Measurements from ENCODE around the gene SLCO1A2.
"Not testable (repeated sequence)": the region's sequence is repeated elsewhere in the genome, so short reads cannot be mapped to it uniquely, and the experiment has no call there.

Gene SLCO1A2

DNA sequence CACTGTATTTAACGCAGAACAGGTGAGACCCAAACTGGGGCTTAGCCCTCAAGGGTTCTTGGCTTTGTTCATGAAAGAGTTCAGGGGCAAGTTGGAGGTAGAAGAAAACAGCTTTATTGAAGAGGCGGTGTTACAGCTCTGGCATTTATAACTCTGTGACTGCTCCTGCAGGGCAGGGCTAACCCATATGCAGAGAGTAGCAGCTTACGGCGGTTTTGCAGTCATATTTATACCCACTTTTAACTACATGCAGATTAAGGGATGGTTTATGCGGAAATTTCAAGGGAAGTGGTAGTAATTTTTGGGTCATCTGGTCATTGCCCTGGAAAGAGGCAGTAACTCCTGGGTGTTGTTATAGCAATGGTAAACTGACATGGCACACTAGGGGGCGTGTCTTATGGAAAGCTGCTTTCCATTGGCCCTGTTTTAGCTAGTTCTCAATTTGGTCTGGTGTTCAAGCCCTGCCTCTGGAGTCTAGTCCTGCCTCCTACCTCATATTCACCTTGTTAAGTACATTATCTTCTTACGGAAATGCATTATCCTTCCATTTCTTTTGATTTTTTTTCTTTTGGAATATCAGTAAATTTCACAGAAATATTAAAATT lies 36.2 kb upstream of the SLCO1A2 start:
- TF ChIP-seq, protein P1, sequence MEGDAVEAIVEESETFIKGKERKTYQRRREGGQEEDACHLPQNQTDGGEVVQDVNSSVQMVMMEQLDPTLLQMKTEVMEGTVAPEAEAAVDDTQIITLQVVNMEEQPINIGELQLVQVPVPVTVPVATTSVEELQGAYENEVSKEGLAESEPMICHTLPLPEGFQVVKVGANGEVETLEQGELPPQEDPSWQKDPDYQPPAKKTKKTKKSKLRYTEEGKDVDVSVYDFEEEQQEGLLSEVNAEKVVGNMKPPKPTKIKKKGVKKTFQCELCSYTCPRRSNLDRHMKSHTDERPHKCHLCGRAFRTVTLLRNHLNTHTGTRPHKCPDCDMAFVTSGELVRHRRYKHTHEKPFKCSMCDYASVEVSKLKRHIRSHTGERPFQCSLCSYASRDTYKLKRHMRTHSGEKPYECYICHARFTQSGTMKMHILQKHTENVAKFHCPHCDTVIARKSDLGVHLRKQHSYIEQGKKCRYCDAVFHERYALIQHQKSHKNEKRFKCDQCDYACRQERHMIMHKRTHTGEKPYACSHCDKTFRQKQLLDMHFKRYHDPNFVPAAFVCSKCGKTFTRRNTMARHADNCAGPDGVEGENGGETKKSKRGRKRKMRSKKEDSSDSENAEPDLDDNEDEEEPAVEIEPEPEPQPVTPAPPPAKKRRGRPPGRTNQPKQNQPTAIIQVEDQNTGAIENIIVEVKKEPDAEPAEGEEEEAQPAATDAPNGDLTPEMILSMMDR (IDR thresholded peaks at IDR 0.05; ENCODE audit: low read depth, low read length): peak; percentile 18
- TF ChIP-seq POLR2A (IDR thresholded peaks at IDR 0.05; ENCODE audit: extremely low read depth, insufficient read length) (no peak), MAX (IDR thresholded peaks at IDR 0.05; ENCODE audit: low read depth, low read length) (no peak), MYC (IDR thresholded peaks at IDR 0.05; ENCODE audit: low read depth, low read length) (no peak)
- H3K4me3 ChIP-seq (ENCODE audit: low read depth, low read length): no peak overlapping the region
- DNase-seq (ENCODE audit: low read depth): peak; percentile 31

DNA sequence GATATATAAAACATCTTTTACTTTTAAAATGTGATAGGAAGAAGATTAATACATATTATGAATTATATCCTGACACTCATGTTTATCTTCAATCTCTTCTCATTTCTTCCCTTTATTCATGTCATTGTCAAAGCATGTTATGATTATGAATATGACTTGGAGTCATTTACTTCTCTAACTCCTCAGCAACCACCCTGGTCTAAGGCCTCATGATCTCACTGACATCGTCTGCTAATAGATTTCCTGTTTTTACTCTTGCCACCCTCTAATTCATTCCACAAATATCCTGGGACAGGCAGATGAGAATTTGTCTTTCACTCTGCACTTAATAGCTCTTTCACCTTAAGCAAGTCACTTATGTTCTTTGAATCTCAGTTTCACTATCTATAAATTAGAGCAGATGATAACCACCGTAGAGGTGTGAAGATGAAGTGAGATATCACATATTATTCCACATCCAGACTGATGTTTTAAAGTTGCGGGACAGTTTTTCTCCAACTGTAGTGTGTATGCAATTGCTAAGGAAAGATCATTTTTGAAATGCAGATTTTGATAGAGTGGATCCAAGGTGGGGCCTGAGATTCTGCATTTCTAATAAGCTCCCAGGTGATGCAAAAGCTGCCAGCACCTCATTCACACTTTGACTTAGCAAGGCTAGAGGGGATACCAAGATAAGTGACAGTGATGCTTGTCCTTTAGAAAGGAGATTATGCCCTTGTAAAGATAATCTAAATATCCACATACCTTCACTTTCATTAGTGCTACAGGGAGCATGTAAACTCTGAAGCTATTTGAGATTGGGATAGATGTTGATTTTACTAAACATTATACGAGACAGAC lies 34.6 kb upstream of the SLCO1A2 start:
- no peak for DNase-seq (ENCODE audit: low read depth)
- TF ChIP-seq, protein P1 (IDR thresholded peaks at IDR 0.05; ENCODE audit: low read depth, low read length): no peak
- TF ChIP-seq MYC (IDR thresholded peaks at IDR 0.05; ENCODE audit: low read depth, low read length): no peak
- TF ChIP-seq MAX (IDR thresholded peaks at IDR 0.05; ENCODE audit: low read depth, low read length): no peak
- TF ChIP-seq POLR2A (IDR thresholded peaks at IDR 0.05; ENCODE audit: extremely low read depth, insufficient read length): no peak
- H3K4me3 ChIP-seq (ENCODE audit: low read depth, low read length): no peak overlapping the region

GRCh38 chr12:21360632-21361031 lies 25.9 kb upstream of the SLCO1A2 start:
- not testable (repeated sequence) for DNase-seq (ENCODE audit: low read depth); H3K4me3 ChIP-seq (ENCODE audit: low read depth, low read length)

DNA sequence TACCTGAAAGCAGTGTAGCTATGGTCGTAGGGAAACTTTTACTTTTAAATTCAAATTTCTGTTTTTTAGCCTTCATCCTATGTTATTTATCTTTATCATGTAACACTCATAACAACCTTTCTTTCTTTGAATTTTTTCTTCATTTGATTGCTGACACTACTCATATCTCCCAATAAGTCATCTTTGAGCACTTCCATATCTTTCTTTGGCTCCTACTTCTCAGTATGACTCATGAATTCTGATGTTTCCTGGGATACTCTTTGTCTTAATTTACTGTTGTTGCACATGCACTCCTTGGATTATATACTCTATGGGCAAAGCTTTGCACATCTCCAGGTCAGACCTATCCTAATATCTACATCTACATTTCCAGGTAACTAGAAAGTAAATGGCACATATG lies 19.9 kb upstream of the SLCO1A2 start:
- TF ChIP-seq POLR2A (IDR thresholded peaks at IDR 0.05; ENCODE audit: extremely low read depth, insufficient read length): no peak
- no peak for TF ChIP-seq MAX (IDR thresholded peaks at IDR 0.05; ENCODE audit: low read depth, low read length)
- no peak for TF ChIP-seq MYC (IDR thresholded peaks at IDR 0.05; ENCODE audit: low read depth, low read length)
- TF ChIP-seq, protein P1 (IDR thresholded peaks at IDR 0.05; ENCODE audit: low read depth, low read length): no peak
- no peak for DNase-seq (ENCODE audit: low read depth)
- no peak overlapping the region for H3K4me3 ChIP-seq (ENCODE audit: low read depth, low read length)

DNA sequence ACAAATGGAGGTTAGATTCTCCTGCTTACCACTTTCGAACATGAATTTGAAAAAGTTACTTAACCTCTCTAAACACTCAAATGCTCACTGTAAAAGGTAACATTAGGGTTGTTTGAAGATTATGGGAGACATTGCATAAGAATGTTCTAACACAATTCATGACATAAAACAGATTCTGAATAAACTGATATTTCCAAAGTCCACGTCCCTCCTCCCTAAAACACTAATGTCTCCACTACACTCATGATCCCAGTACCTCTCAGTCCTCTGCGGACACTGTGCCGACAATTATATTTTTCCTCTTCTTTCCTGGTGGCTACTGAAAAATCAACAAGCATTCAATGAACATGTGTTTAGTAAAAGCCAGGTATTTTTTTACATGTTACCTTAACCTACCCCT lies 19.2 kb upstream of the SLCO1A2 start:
- no peak overlapping the region for H3K4me3 ChIP-seq (ENCODE audit: low read depth, low read length)
- DNase-seq (ENCODE audit: low read depth): no peak
- TF ChIP-seq MAX (IDR thresholded peaks at IDR 0.05; ENCODE audit: low read depth, low read length): no peak
- TF ChIP-seq, protein P1 (IDR thresholded peaks at IDR 0.05; ENCODE audit: low read depth, low read length): no peak
- TF ChIP-seq MYC (IDR thresholded peaks at IDR 0.05; ENCODE audit: low read depth, low read length): no peak
- TF ChIP-seq POLR2A (IDR thresholded peaks at IDR 0.05; ENCODE audit: extremely low read depth, insufficient read length): no peak

GRCh38 chr12:21353487-21353886 lies 18.8 kb upstream of the SLCO1A2 start:
- TF ChIP-seq MAX (IDR thresholded peaks at IDR 0.05; ENCODE audit: low read depth, low read length) (no peak), MYC (IDR thresholded peaks at IDR 0.05; ENCODE audit: low read depth, low read length) (no peak), POLR2A (IDR thresholded peaks at IDR 0.05; ENCODE audit: extremely low read depth, insufficient read length) (no peak)
- TF ChIP-seq, protein P1 (IDR thresholded peaks at IDR 0.05; ENCODE audit: low read depth, low read length): no peak
- no peak overlapping the region for H3K4me3 ChIP-seq (ENCODE audit: low read depth, low read length)
- no peak for DNase-seq (ENCODE audit: low read depth)
